Smooth muscle cell (in vitro differentiated cells): ENCODE measurements around the gene EPB41L5. TPM values are rescaled to one million over a fixed set of nuclear protein-coding genes. Genes with fewer than 3 reads are reported as not detected.

Experiments
- DNase-seq: peaks from one replicate; lab custom pipeline; 2025; ENCODE audit not compliant: unreplicated experiment; lab: John Stamatoyannopoulos, UW
- H2AFZ ChIP-seq: fragments of 200-600 bp; sonication (generic); 2 replicates; pipeline ENCODE4 v1.6.0; 2016; ENCODE audit warnings: antibody characterized with exemption, low read depth, mild to moderate bottlenecking
- H3F3A ChIP-seq: fragments of 200-600 bp; sonication (generic); 2 replicates; pipeline ENCODE4 v1.6.0; 2017; ENCODE audit warnings: antibody characterized with exemption, low read depth
- H3K27ac ChIP-seq: fragments of 200-600 bp; sonication (generic); 2 replicates; pipeline ENCODE4 v1.5.1; 2016; ENCODE audit warnings: low read depth, mild to moderate bottlenecking
- H3K27me3 ChIP-seq: fragments of 200-600 bp; sonication (generic); 2 replicates; pipeline ENCODE4 v1.6.1; 2016; ENCODE audit warnings: low read depth, mild to moderate bottlenecking
- H3K36me3 ChIP-seq: fragments of 200-600 bp; sonication (generic); 2 replicates; pipeline ENCODE4 v1.5.1; 2016; ENCODE audit warnings: low read depth
- H3K4me1 ChIP-seq: fragments of 200-600 bp; sonication (generic); 2 replicates; pipeline ENCODE4 v1.5.1; 2016; ENCODE audit warnings: low read depth
- H3K4me2 ChIP-seq: fragments of 200-600 bp; sonication (generic); 2 replicates; pipeline ENCODE4 v1.6.0; 2016; ENCODE audit warnings: mild to moderate bottlenecking
- H3K4me3 ChIP-seq: fragments of 200-600 bp; sonication (generic); 2 replicates; pipeline ENCODE4 v1.5.1; 2016; ENCODE audit warnings: mild to moderate bottlenecking
- H3K79me2 ChIP-seq: fragments of 200-600 bp; sonication (generic); 2 replicates; pipeline ENCODE4 v1.6.0; 2016; ENCODE audit warnings: low read depth, mild to moderate bottlenecking
- H3K9ac ChIP-seq: fragments of 200-600 bp; sonication (generic); 2 replicates; pipeline ENCODE4 v1.6.0; 2016; ENCODE audit warnings: low read depth
- H3K9me3 ChIP-seq: fragments of 200-600 bp; sonication (generic); replicated peaks from 2 replicates; pipeline ENCODE4 v1.5.1; 2016; ENCODE audit warnings: low read depth
- H4K20me1 ChIP-seq: fragments of 200-600 bp; sonication (generic); 2 replicates; pipeline ENCODE4 v1.6.0; 2016; ENCODE audit warnings: low read depth
- WGBS: methylation state at CpG from one replicate; pipeline ENCODE4 v1.1.7; 2016; ENCODE audit warnings: low lambda C conversion rate; 5-methylcytosine and 5-hydroxymethylcytosine counted together
- polyA plus RNA-seq: library from polyadenylated mRNA; unstranded; fragments of >200 nt; fragmentation: Nextera tagmentation; extraction: Ambion mirVana; gene quantifications from 2 replicates; pipeline ENCODE4 v1.2.1, GENCODE V29; 2016
- total RNA-seq: library from RNA; depleted of rRNA; stranded (reverse); fragments of >200 nt; gene quantifications from 2 replicates; pipeline ENCODE4 v1.2.3, GENCODE V29; 2014
- TF ChIP-seq, protein P1 (sequence below): fragments of 200-600 bp; sonication (generic); IDR thresholded peaks from 2 replicates; pipeline ENCODE4 v1.5.1; 2017; ENCODE audit warnings: borderline replicate concordance, mild to moderate bottlenecking, antibody characterized with exemption; ENCODE audit not compliant: insufficient read depth, poor library complexity, severe bottlenecking

EPB41L5 gene
- total and polyA plus RNA-seq, 2 experiments from 2014 or later, result 4.6 to 17.2 TPM

DNA sequence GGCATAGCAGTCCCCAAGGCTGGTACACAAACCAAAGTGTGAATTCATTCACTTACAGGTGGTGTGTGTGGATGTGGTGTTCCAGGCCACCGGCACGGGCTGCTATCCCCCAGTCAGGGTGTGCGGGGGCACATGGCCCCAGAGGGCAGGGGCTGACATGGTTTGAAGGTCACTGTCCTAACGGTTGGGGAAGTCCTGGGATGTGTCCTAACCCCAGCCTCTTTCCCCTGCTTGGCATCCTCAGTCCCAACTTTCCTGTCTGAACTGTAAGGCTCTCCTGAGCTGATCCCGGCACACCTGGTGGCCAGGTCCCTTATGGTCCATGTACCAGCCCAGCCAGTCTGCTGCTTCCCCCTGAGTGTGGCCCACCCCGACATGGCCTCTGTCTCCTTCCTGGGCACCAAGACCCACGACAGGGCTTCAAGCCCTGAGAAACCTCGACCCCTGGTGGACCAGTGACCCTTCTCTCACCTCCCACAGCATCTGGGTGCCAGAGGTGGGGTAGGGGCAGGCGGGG is 212.7 kb downstream of the EPB41L5 start:
- H4K20me1 ChIP-seq, result no peaks in the 10 kb centered on the region
- H3K27me3 ChIP-seq, result no peaks in the 10 kb centered on the region
- H3K9ac ChIP-seq, result no peak overlapping the region
- H3K79me2 ChIP-seq, result peaks cover 6% of the 10 kb centered on the region
- H3K9me3 ChIP-seq, result no peaks in the 10 kb centered on the region
- H3K36me3 ChIP-seq, result no peaks in the 10 kb centered on the region
- no peak overlapping the region for H3K4me3 ChIP-seq
- no peaks in the 10 kb centered on the region for H3F3A ChIP-seq
- peaks cover 4% of the 10 kb centered on the region for H3K4me1 ChIP-seq
- TF ChIP-seq, protein P1, sequence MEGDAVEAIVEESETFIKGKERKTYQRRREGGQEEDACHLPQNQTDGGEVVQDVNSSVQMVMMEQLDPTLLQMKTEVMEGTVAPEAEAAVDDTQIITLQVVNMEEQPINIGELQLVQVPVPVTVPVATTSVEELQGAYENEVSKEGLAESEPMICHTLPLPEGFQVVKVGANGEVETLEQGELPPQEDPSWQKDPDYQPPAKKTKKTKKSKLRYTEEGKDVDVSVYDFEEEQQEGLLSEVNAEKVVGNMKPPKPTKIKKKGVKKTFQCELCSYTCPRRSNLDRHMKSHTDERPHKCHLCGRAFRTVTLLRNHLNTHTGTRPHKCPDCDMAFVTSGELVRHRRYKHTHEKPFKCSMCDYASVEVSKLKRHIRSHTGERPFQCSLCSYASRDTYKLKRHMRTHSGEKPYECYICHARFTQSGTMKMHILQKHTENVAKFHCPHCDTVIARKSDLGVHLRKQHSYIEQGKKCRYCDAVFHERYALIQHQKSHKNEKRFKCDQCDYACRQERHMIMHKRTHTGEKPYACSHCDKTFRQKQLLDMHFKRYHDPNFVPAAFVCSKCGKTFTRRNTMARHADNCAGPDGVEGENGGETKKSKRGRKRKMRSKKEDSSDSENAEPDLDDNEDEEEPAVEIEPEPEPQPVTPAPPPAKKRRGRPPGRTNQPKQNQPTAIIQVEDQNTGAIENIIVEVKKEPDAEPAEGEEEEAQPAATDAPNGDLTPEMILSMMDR, result no peak
- H3K27ac ChIP-seq, result no peak overlapping the region
- DNase-seq, result no peak
- H2AFZ ChIP-seq, result no peak overlapping the region
- 92% methylated on average over 9 of the region's 9 CpGs for WGBS
- no peak overlapping the region for H3K4me2 ChIP-seq

DNA sequence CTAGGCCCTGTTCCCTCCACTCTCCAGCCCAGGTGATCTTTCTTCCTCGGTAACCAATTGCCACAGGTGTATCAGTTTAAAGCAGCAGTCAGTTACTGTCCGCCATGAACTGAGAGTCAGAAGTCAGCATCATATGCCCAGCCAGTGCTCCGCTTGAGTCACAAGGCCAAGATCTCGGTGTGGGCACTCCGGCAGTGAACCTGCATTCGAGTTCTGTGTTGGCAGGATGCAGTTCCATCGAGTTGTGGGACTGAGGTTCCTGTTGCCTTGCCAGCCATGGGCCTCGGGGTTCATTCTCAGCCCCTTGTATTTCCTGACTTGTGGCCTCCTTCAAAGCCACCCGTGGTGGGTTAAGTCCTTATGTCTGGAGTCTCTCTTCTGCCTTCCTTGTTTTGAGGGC is 213.4 kb downstream of the EPB41L5 start:
- Histone ChIP-seq H3K4me3 (no peak overlapping the region), H3K4me2 (no peak overlapping the region), H3K9me3 (no peaks in the 10 kb centered on the region), H2AFZ (no peak overlapping the region), H3K27me3 (no peaks in the 10 kb centered on the region), H3K79me2 (peaks cover 6% of the 10 kb centered on the region), H3K4me1 (peaks cover 4% of the 10 kb centered on the region), H4K20me1 (no peaks in the 10 kb centered on the region), H3K27ac (no peak overlapping the region), H3K9ac (no peak overlapping the region), H3F3A (no peaks in the 10 kb centered on the region), H3K36me3 (no peaks in the 10 kb centered on the region)
- 92% methylated on average over 9 of the region's 9 CpGs for WGBS
- TF ChIP-seq, protein P1, result no peak
- DNase-seq, result no peak

DNA sequence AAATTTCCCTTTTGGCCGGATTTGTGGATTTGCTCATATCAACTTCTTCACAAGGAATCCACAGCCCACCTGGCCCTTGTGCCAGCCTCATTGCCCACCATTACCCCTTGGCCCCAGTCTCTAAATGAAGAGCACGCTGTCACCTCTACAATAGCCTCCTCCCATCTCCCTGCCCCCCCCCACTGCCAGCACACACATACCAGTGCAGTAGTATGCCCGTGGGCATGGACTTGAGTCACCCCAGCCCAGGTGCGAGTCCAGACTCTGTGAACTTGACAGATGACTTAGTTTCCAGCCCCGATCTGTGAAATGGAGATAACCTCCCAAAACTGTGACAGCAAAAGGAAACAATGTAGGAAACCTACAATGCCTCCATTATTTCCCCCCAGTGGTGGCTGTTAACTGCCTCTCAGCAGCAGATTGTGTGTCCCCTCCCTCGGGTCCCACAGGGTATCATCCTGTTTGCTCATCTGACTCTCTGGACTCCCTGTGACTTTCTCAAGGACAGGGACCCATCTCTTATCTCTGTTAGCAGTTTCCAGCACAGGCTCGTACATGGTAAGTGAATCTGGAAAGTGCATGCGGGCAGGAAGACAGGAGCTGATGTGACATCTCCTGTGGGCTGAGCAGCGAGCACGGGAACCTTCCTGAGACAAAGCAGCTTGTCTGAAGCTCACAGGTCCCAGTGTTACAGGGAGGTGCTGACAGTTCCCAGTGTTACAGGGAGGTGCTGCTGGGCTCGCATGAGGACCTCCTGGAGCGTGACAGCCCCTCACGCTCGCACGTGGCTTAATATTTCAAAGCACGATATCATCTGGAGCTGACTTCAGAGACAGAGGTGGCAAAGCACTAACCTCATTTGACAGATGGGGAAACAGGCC is 214.5 kb downstream of the EPB41L5 start:
- TF ChIP-seq, protein P1, result no peak
- no peaks in the 10 kb centered on the region for H4K20me1 ChIP-seq
- WGBS, result 79% methylated on average over 16 of the region's 16 CpGs

More for the DNA sequence above, 214.5 kb downstream of the EPB41L5 start:
- H3K27ac ChIP-seq, result no peak overlapping the region
- H3K36me3 ChIP-seq, result no peaks in the 10 kb centered on the region
- DNase-seq, result no peak
- no peak overlapping the region for H3K4me2 ChIP-seq
- H2AFZ ChIP-seq, result no peak overlapping the region
- peaks cover 4% of the 10 kb centered on the region for H3K4me1 ChIP-seq
- no peak overlapping the region for H3K4me3 ChIP-seq
- H3K9me3 ChIP-seq, result no peaks in the 10 kb centered on the region
- no peaks in the 10 kb centered on the region for H3F3A ChIP-seq
- no peak overlapping the region for H3K9ac ChIP-seq
- H3K79me2 ChIP-seq, result peaks cover 2% of the 10 kb centered on the region
- H3K27me3 ChIP-seq, result no peaks in the 10 kb centered on the region
